HFFc6 (cell line): Measurements from ENCODE around the gene LHCGR. TPM values are rescaled to one million over a fixed set of nuclear protein-coding genes. Genes with fewer than 3 reads are reported as not detected.

Experiments used
- DNase-seq: peaks from one replicate; pipeline ENCODE4 v3.0.0-alpha.2; 2018
- H3K27ac Mint-ChIP-seq: 2 replicates; pipeline ENCODE4 v1.8.0; 2020; ENCODE audit warnings: mild to moderate bottlenecking, mixed read lengths
- H3K27me3 Mint-ChIP-seq: 2 replicates; pipeline ENCODE4 v1.8.0; 2021; ENCODE audit warnings: mild to moderate bottlenecking, moderate library complexity, mixed read lengths; ENCODE audit not compliant: insufficient read depth
- H3K36me3 Mint-ChIP-seq: 2 replicates; pipeline ENCODE4 v1.8.0; 2021; ENCODE audit warnings: low read depth, mixed read lengths
- H3K4me1 Mint-ChIP-seq: 2 replicates; pipeline ENCODE4 v1.8.0; 2020; ENCODE audit warnings: low read depth, mixed read lengths
- H3K4me3 Mint-ChIP-seq: 2 replicates; pipeline ENCODE4 v1.8.0; 2020; ENCODE audit warnings: mild to moderate bottlenecking, moderate library complexity, mixed read lengths
- H3K9me3 Mint-ChIP-seq: 2 replicates; pipeline ENCODE4 v1.8.0; 2020; ENCODE audit warnings: mild to moderate bottlenecking, mixed read lengths
- total RNA-seq, 6 experiments: library from RNA; stranded (reverse); fragmentation: NEBNext Ultra II Directional; extraction: Animal tissue kit (Norgen Biotek cat#: 25700); gene quantifications; 2 replicates in 1 of 6; 3 replicates in 5 of 6; pipeline ENCODE4 v1.2.3, GENCODE V29; 2021
- TF ChIP-seq, protein P1 (sequence below): fragments of 200-600 bp; sonication (generic); IDR thresholded peaks from 2 replicates; pipeline ENCODE4 v1.5.0; 2021; ENCODE audit warnings: antibody characterized with exemption, mild to moderate bottlenecking

Gene LHCGR
- total RNA-seq, 6 experiments from 2014 or later: not detected

DNA sequence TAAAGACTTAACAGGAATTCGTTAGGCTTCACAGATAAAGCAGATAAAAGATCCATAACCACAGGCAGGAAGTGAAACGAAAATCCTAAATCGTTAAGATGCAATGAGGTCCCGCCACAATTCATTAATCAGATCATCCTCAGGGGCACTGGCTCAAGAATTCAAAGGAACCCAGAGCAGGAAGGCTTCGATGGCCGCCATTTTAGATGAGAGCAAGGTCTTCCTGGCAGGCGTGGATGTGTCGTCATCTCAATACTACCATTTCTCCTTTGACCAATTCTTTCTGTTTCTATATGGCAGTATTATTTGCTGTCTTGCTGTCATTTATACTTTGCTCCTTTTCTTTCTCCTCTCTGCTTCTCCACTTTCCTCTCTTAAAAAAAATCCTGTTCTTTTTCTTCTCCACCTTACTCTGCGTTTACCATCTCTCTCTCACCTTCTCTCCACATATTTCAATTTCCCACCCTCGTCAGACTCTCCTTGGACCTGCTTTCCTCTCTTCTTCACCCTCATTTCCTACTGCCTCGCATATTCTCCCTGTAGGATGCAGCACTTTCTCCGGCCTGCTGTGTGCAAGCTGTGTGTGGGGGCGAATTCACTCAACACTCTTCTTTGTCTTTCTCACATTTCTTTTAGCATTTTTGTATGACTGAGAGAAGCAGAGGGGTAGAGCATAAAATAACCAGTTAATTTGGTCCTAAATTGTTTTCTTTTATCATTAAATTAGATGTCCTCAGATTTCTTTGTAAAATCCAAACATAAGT is 35.1 kb upstream of the LHCGR start:
- Mint-ChIP-seq H3K27me3 (0 out of 2 replicates have a peak, but pooled peaks cover 1% of the 10 kb centered on the region), H3K36me3 (peaks cover 5% of the 10 kb centered on the region), H3K4me3 (no peak overlapping the region), H3K27ac (no peak overlapping the region), H3K4me1 (no peaks in the 10 kb centered on the region), H3K9me3 (peaks cover 52% of the 10 kb centered on the region)
- TF ChIP-seq, protein P1, sequence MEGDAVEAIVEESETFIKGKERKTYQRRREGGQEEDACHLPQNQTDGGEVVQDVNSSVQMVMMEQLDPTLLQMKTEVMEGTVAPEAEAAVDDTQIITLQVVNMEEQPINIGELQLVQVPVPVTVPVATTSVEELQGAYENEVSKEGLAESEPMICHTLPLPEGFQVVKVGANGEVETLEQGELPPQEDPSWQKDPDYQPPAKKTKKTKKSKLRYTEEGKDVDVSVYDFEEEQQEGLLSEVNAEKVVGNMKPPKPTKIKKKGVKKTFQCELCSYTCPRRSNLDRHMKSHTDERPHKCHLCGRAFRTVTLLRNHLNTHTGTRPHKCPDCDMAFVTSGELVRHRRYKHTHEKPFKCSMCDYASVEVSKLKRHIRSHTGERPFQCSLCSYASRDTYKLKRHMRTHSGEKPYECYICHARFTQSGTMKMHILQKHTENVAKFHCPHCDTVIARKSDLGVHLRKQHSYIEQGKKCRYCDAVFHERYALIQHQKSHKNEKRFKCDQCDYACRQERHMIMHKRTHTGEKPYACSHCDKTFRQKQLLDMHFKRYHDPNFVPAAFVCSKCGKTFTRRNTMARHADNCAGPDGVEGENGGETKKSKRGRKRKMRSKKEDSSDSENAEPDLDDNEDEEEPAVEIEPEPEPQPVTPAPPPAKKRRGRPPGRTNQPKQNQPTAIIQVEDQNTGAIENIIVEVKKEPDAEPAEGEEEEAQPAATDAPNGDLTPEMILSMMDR: no peak
- DNase-seq: no peak

DNA sequence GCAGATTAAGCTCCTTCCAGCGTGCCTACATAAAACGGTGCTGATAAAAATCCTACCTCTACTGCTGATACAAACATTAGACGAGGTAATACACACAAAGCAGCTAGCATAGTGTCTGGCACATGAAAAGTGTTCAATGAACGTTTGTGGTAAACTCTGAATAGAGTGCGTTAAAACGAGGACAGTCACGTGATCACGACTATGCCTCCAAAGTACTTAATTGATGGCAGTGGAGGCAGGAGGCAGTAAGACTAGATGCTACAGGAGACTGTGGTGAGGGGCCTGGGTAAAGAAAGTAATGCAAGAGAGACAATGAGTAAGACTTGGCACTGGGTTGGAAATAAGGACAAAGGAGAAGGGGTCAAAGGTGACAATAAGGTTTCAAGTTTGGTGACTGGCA is 32.1 kb upstream of the LHCGR start:
- H3K36me3 Mint-ChIP-seq: no peaks in the 10 kb centered on the region
- H3K9me3 Mint-ChIP-seq: peaks cover 41% of the 10 kb centered on the region
- TF ChIP-seq, protein P1: no peak
- H3K4me1 Mint-ChIP-seq: no peaks in the 10 kb centered on the region
- no peak overlapping the region for H3K4me3 Mint-ChIP-seq
- DNase-seq: no peak
- H3K27ac Mint-ChIP-seq: no peak overlapping the region
- 0 out of 2 replicates have a peak, but pooled peaks cover 1% of the 10 kb centered on the region for H3K27me3 Mint-ChIP-seq

DNA sequence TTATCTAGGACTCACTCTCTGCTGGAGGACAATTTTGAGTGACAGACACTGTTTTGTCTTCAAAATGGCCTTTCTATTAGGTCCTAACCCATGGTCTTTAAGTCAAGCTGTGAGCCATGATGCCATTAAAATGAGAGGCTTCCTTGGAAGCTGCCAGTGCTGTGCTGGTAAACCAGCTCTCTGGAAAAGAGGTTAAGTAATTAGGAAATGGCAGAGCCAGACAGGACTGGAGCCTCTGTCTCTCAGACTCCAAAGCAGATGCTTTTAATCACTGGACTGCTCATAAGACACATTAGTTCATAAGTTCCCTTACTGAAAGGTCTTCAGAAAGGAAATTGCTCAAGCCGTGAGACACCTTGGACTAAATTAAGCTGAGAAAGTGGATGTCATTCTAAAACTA is 25.8 kb upstream of the LHCGR start:
- Mint-ChIP-seq H3K27ac (no peak overlapping the region), H3K36me3 (no peaks in the 10 kb centered on the region), H3K4me3 (no peak overlapping the region), H3K4me1 (no peaks in the 10 kb centered on the region), H3K9me3 (peaks cover 11% of the 10 kb centered on the region), H3K27me3 (no peaks in the 10 kb centered on the region)
- DNase-seq: no peak
- TF ChIP-seq, protein P1: no peak

DNA sequence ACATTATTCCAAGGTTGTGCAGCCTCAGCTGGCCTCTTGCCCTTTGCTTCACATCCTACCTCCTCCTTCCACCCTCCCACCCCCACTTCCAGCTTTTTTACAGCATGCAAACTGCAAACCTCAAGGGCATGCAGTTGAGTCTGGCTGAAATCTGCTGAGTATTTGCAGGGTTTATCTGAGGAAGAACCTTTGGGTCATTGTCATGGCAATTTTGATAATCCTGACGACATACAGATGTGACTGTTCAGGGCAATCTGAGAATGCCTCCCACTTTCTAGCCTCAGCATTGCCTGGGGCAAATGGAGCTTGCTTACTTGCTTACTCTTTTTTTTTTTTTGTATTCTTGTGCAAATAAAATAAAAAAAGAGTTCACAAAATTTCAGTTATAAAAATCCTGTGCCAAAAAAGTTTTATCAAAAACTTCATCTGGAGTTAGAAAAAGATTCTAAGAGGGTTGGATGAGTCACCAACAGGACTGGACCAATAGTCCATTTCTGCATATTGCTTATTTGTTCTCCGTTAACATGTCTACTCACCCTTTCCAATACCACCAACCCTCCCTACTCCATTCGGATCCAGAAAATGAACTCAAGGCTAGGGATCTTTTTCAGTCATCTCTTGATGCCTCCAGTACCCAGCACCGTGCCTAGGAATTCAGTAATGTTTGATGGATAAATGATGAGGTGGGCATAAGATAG is 23.6 kb upstream of the LHCGR start:
- H3K4me1 Mint-ChIP-seq: no peaks in the 10 kb centered on the region
- H3K4me3 Mint-ChIP-seq: no peak overlapping the region
- H3K36me3 Mint-ChIP-seq: no peaks in the 10 kb centered on the region
- H3K27me3 Mint-ChIP-seq: no peaks in the 10 kb centered on the region
- H3K9me3 Mint-ChIP-seq: peaks cover 3% of the 10 kb centered on the region
- TF ChIP-seq, protein P1: no peak
- H3K27ac Mint-ChIP-seq: no peak overlapping the region
- DNase-seq: no peak

DNA sequence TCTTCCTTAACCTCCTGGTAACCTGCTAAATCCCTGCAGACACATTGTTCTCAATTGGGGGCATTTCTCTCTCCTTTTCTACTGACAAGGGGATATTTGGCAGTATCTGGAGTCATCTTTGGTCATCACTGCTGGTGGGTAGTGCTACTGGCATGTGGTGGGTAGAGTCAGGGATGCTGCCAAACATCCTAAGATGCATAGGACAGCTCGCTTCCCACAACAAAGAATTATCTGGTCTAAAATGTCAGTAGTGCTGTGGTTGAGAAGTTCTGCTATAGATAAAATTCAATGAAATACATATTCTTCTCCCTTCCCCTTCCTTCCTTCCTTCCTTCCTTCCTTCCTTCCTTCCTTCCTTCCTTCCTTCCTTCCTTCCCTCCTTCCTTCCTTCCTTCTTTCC is 18.7 kb upstream of the LHCGR start:
- H3K4me3 Mint-ChIP-seq: no peak overlapping the region
- no peak for DNase-seq
- H3K9me3 Mint-ChIP-seq: peaks cover 9% of the 10 kb centered on the region
- TF ChIP-seq, protein P1: no peak
- no peaks in the 10 kb centered on the region for H3K4me1 Mint-ChIP-seq
- no peaks in the 10 kb centered on the region for H3K27me3 Mint-ChIP-seq
- H3K27ac Mint-ChIP-seq: no peak overlapping the region
- H3K36me3 Mint-ChIP-seq: no peaks in the 10 kb centered on the region
